ENCODE data around the gene CACNG5.

- no peak for TF ChIP-seq CTCF (IDR thresholded peaks at IDR 0.05)
- TF ChIP-seq POLR2A (IDR thresholded peaks at IDR 0.05): no peak
Observed at GRCh38 chr17:66884931-66885330, 50.0 kb downstream of the CACNG5 start.
